Keratinocyte (primary cell): Measurements from ENCODE around the gene COX8C. TPM values are rescaled to one million over a fixed set of nuclear protein-coding genes. Genes with fewer than 3 reads are reported as not detected.

Experiments
- DNase-seq: peaks from one replicate; pipeline ENCODE4 v3.0.0-alpha.2; 2011; ENCODE audit warnings: low read depth, missing footprints, low spot score
- FAIRE-seq: peaks from 2 replicates; lab custom pipeline; 2011; peaks lifted over from hg19 to GRCh38; lab: Jason Lieb, UNC
- H2AFZ ChIP-seq: 2 replicates; pipeline ENCODE4 v1.6.0; 2012; ENCODE audit warnings: low read length, control low read depth, inconsistent platforms; ENCODE audit not compliant: control insufficient read depth
- H3K27ac ChIP-seq: 2 replicates; pipeline ENCODE4 v1.5.1; 2011; ENCODE audit warnings: low read length; ENCODE audit not compliant: control insufficient read depth, insufficient read depth
- H3K27me3 ChIP-seq: 3 replicates; pipeline ENCODE4 v1.6.0; 2011; ENCODE audit warnings: low read length; ENCODE audit not compliant: control insufficient read depth, insufficient read depth; ENCODE audit errors: extremely low read depth
- H3K36me3 ChIP-seq, 2 experiments: 2 replicates in 1 of 2; 3 replicates in 1 of 2; pipeline ENCODE4 v1.5.1; 2011; ENCODE audit warnings: low read length in 2 of 2, mild to moderate bottlenecking in 1 of 2; ENCODE audit not compliant: control insufficient read depth in 2 of 2, insufficient read depth in 2 of 2; ENCODE audit errors: extremely low read depth in 1 of 2
- H3K4me1 ChIP-seq: 3 replicates; pipeline ENCODE4 v1.5.1; 2011; ENCODE audit warnings: low read length; ENCODE audit not compliant: control insufficient read depth, insufficient read depth; ENCODE audit errors: extremely low read depth
- H3K4me2 ChIP-seq: 3 replicates; pipeline ENCODE4 v1.6.0; 2011; ENCODE audit warnings: low read depth, low read length; ENCODE audit not compliant: control insufficient read depth, insufficient read depth; ENCODE audit errors: extremely low read depth
- H3K4me3 ChIP-seq, 3 experiments: fragments of 200-600 bp in 1 of 3; sonication (generic) in 1 of 3; 2 replicates in 2 of 3; 3 replicates in 1 of 3; pipeline ENCODE4 v1.5.1; 2011 to 2016; ENCODE audit warnings: low read length in 3 of 3, mild to moderate bottlenecking in 3 of 3, control low read depth in 2 of 3, inconsistent platforms in 1 of 3, low read depth in 1 of 3, mixed read lengths in 1 of 3, mixed run types in 1 of 3, moderate library complexity in 1 of 3; ENCODE audit not compliant: control insufficient read depth in 2 of 3, insufficient read depth in 2 of 3; ENCODE audit errors: extremely low read depth in 1 of 3
- H3K79me2 ChIP-seq: 2 replicates; pipeline ENCODE4 v1.6.0; 2012; ENCODE audit warnings: low read length; ENCODE audit not compliant: control insufficient read depth, insufficient read depth
- H3K9ac ChIP-seq: 3 replicates; pipeline ENCODE4 v1.6.0; 2011; ENCODE audit warnings: low read length; ENCODE audit not compliant: control insufficient read depth, insufficient read depth; ENCODE audit errors: extremely low read depth
- H3K9me1 ChIP-seq: 3 replicates; pipeline ENCODE4 v1.6.0; 2011; ENCODE audit warnings: low read length; ENCODE audit not compliant: control insufficient read depth, insufficient read depth; ENCODE audit errors: extremely low read depth
- H3K9me3 ChIP-seq: 2 replicates; pipeline ENCODE4 v1.5.1; 2012; ENCODE audit warnings: low read depth, low read length; ENCODE audit not compliant: control insufficient read depth
- H4K20me1 ChIP-seq: 3 replicates; pipeline ENCODE4 v1.6.0; 2011; ENCODE audit warnings: low read length; ENCODE audit not compliant: control insufficient read depth, insufficient read depth; ENCODE audit errors: extremely low read depth
- CTCF ChIP-seq, 3 experiments: IDR thresholded peaks in 1 of 3; conservative IDR thresholded peaks in 1 of 3; optimal IDR thresholded peaks in 1 of 3; 2 replicates in 2 of 3; 3 replicates in 1 of 3; pipeline versions ENCODE3 to v1.5.1; 2011; ENCODE audit warnings: low read length in 3 of 3, mild to moderate bottlenecking in 3 of 3, moderate library complexity in 2 of 3, control low read depth in 1 of 3, inconsistent platforms in 1 of 3; ENCODE audit not compliant: insufficient read depth in 2 of 3; ENCODE audit errors: extremely low read depth in 1 of 3
- EZH2 ChIP-seq: IDR thresholded peaks from one replicate; pipeline ENCODE4 v1.6.1; 2012; ENCODE audit warnings: inconsistent platforms, mild to moderate bottlenecking, low read length, moderate library complexity
- dilution Hi-C: fragments of 300-500 bp; cut with MboI; formaldehyde crosslinking; loops from one replicate; pipeline ENCODE4 v1.7.0; 2020; ENCODE audit warnings: low sequenced_read_pairs; ENCODE audit not compliant: extremely low pct_ligation_motif_present
- polyA plus RNA-seq, 5 experiments: library from polyadenylated mRNA; depleted of rRNA in 3 of 5; stranded (reverse) in 3 of 5; stranded (forward) in 1 of 5; unstranded in 1 of 5; fragments of >200 nt; gene quantifications; 1 replicate in 1 of 5; 2 replicates in 3 of 5; 3 replicates in 1 of 5; pipeline versions ENCODE4 v1.2.1 to v1.2.3, GENCODE V29; 2011 to 2012; ENCODE audit warnings: missing spikeins in 2 of 5, low read depth in 1 of 5, low replicate concordance in 1 of 5

COX8C gene
- polyA plus RNA-seq, 1 donor (not counting 4 experiments of a cell fraction or from before 2014, with no cell fraction given): not detected

DNA sequence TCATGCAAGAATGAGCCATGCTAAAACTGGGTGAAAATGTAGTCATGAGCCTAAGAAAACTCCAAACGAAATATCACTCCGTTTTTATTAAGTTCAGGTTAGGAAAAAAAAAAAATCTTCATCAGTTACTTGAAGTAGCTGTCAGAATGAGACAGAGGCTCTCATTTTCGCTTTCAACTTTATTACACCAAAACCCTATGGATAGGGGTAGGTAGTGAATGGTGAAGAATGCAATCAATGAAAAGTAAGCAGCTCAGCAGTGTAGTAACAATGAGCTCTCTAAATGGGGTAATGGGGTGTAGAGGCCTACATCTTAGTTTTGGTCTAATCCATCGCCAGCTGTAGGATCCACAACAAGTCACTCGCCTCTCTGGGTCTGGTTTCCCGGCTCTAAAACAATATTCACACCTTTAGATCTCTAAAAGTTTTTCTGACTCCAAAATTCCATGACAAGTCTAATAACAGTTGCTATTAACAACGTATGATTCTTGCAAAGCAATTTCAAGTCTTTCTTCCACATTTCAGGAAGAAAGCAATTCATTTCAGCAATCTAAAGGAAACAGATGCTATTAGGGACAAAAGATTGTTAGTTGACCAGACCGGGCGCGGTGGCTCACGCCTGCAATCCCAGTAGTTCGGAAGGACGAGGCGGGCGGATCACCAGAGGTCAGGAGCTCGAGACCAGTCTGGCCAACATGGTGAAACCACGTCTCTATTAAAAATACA lies 15.8 kb upstream of the COX8C start:
- Histone ChIP-seq H3K9me1 (no peaks in the 10 kb centered on the region), H2AFZ (no peak overlapping the region), H3K9ac (peak overlapping the region; percentile 84), H3K27me3 (no peaks in the 10 kb centered on the region), H3K79me2 (peaks cover 70% of the 10 kb centered on the region), H3K9me3 (no peaks in the 10 kb centered on the region), H3K4me3 (peak overlapping the region; percentile 81 to 95 (median 86)), H3K4me1 (peaks cover 22% of the 10 kb centered on the region), H3K36me3 (peaks cover 0 to 5% of the 10 kb centered on the region in 2 experiments), H4K20me1 (peaks cover 3% of the 10 kb centered on the region), H3K4me2 (peak overlapping the region; percentile 78), H3K27ac (peak overlapping the region; percentile 78)
- dilution Hi-C loops: no loop called here
- FAIRE-seq (no peak), DNase-seq (no peak)
- TF ChIP-seq CTCF (optimal IDR thresholded peaks at IDR 0.05 in 1 of 3, IDR thresholded peaks at IDR 0.05 in 1 of 3, conservative IDR thresholded peaks at IDR 0.05 in 1 of 3; ENCODE audit: extremely low read depth in 1 of 3, insufficient read depth in 2 of 3, low read length in 3 of 3) (no peak), EZH2 (no peak)

- Histone ChIP-seq H4K20me1 (no peaks in the 10 kb centered on the region), H3K9me1 (no peaks in the 10 kb centered on the region), H3K4me2 (peak overlapping the region; percentile 78), H3K4me3 (peak overlapping the region; percentile 81 to 95 (median 86)), H2AFZ (no peak overlapping the region), H3K36me3 (peaks cover 0 to 5% of the 10 kb centered on the region in 2 experiments), H3K27me3 (no peaks in the 10 kb centered on the region), H3K4me1 (peaks cover 18% of the 10 kb centered on the region), H3K79me2 (peaks cover 63% of the 10 kb centered on the region), H3K9ac (peak overlapping the region; percentile 84), H3K9me3 (no peaks in the 10 kb centered on the region), H3K27ac (peak overlapping the region; percentile 78)
- dilution Hi-C loops: no loop called here
- FAIRE-seq (no peak), DNase-seq (no peak)
- TF ChIP-seq CTCF (optimal IDR thresholded peaks at IDR 0.05 in 1 of 3, IDR thresholded peaks at IDR 0.05 in 1 of 3, conservative IDR thresholded peaks at IDR 0.05 in 1 of 3; ENCODE audit: extremely low read depth in 1 of 3, insufficient read depth in 2 of 3, low read length in 3 of 3): no peak
- no peak for TF ChIP-seq EZH2
These were observed 15.1 kb upstream of the COX8C start for GRCh38 chr14:93331728-93332396.
